GM12878 (cell line): ENCODE results near the gene THOC6. TPM values are rescaled to one million over a fixed set of nuclear protein-coding genes. Genes with fewer than 3 reads are reported as not detected.

ENCODE experiments used
- BACH1 ChIP-seq: fragments of 450-650 bp; IDR thresholded peaks from 2 replicates; pipeline ENCODE4 v1.6.1; 2017; ENCODE audit warnings: mild to moderate bottlenecking, borderline replicate concordance
- E2F8 ChIP-seq: fragments of 450-650 bp; IDR thresholded peaks from 2 replicates; pipeline ENCODE4 v1.6.1; 2018; ENCODE audit warnings: mild to moderate bottlenecking, low read depth, moderate library complexity; ENCODE audit not compliant: partially characterized antibody
- EED ChIP-seq: sonication (generic); IDR thresholded peaks from 2 replicates; pipeline ENCODE4 v1.6.1; 2016; ENCODE audit warnings: antibody characterized with exemption, low read depth
- GATAD2B ChIP-seq: fragments of 450-650 bp; conservative IDR thresholded peaks from 2 replicates; pipeline ENCODE4 v1.6.1; 2017; ENCODE audit warnings: low read depth, mild to moderate bottlenecking, moderate library complexity
- JUNB ChIP-seq: IDR thresholded peaks from 2 replicates; pipeline ENCODE4 v1.6.1; 2016; ENCODE audit warnings: antibody characterized with exemption, mild to moderate bottlenecking
- MAX ChIP-seq: IDR thresholded peaks from 2 replicates; pipeline ENCODE4 v1.6.1; 2012; ENCODE audit warnings: low read depth, low read length, improper control_type of control experiment
- REST ChIP-seq: IDR thresholded peaks from 2 replicates; pipeline ENCODE4 v1.6.1; 2012; ENCODE audit warnings: mild to moderate bottlenecking, low read depth, low read length
- SIN3A ChIP-seq: IDR thresholded peaks from 2 replicates; pipeline ENCODE4 v1.6.1; 2012; ENCODE audit warnings: low read depth, low read length, improper control_type of control experiment
- TAF1 ChIP-seq: IDR thresholded peaks from 2 replicates; pipeline ENCODE4 v1.6.1; 2011; ENCODE audit warnings: mild to moderate bottlenecking, low read depth, low read length, borderline replicate concordance
- TARDBP ChIP-seq: IDR thresholded peaks from 2 replicates; pipeline ENCODE4 v1.6.1; 2016; ENCODE audit warnings: borderline replicate concordance
- ZNF592 ChIP-seq: fragments of 450-650 bp; IDR thresholded peaks from 2 replicates; pipeline ENCODE4 v1.6.1; 2017; ENCODE audit warnings: mild to moderate bottlenecking, moderate library complexity
- ZNF687 ChIP-seq: fragments of 450-650 bp; IDR thresholded peaks from 2 replicates; pipeline ENCODE4 v1.6.1; 2017; ENCODE audit warnings: mild to moderate bottlenecking, moderate library complexity
- polyA plus RNA-seq, 11 experiments: library from polyadenylated mRNA; depleted of rRNA in 4 of 11; unstranded in 6 of 11; stranded (reverse) in 5 of 11; fragments of >200 nt; fragmentation: Nextera tagmentation in 4 of 11; fragmentation: Illumina TruSeq in 1 of 11; extraction: Ambion mirVana in 4 of 11; extraction: Trizol in 1 of 11; gene quantifications; 1 replicate in 1 of 11; 2 replicates in 10 of 11; pipeline versions ENCODE4 v1.2.1 to v1.2.3, GENCODE V29; 2011 to 2016; ENCODE audit warnings: inconsistent platforms in 2 of 11, missing spikeins in 2 of 11, low read depth in 1 of 11
- total RNA-seq, 4 experiments: library from RNA; depleted of rRNA in 3 of 4; stranded (reverse); fragments of >200 nt in 3 of 4; fragmentation: Illumina TruSeq in 1 of 4; extraction: Trizol in 1 of 4; gene quantifications; 2 replicates each; pipeline versions ENCODE4 v1.2.1 to v1.2.3, GENCODE V29; 2013 to 2021

THOC6 gene
- total and polyA plus RNA-seq, 10 of the 15 experiments (the other 5 are each of a cell fraction or from before 2014, with no cell fraction given), result 1.0 to 54.4 (median 27.9) TPM

GRCh38 chr16:2980227-2981176, 43.3 kb upstream of the THOC6 start, which contains the start of gene PKMYT1 (continued):
- TF ChIP-seq REST (no peak), BACH1 (peak; percentile 77), E2F8 (no peak), TARDBP (no peak), ZNF592 (no peak), SIN3A (peak; percentile 89), JUNB (no peak), MAX (peak; percentile 46; the same call in 1 of the 2 replicates), ZNF687 (peak; percentile 79), EED (no peak), GATAD2B (peak; percentile 92), TAF1 (0 out of 2 replicates have a peak, but pooled peaks have one; percentile 37)
